Nephron progenitor cell (in vitro differentiated cells): ENCODE measurements around the gene ZEB1.

ENCODE experiments used
- DNase-seq: peaks from one replicate; pipeline ENCODE4 v3.0.0; 2021
- H3K27ac Mint-ChIP-seq: 2 replicates; pipeline ENCODE4 v1.8.0; 2021; ENCODE audit warnings: mild to moderate bottlenecking, moderate library complexity, mixed read lengths
- H3K27me3 Mint-ChIP-seq: 2 replicates; pipeline ENCODE4 v1.8.0; 2021; ENCODE audit warnings: mild to moderate bottlenecking, low read depth, mixed read lengths; ENCODE audit not compliant: poor library complexity
- H3K36me3 Mint-ChIP-seq: 2 replicates; pipeline ENCODE4 v1.8.0; 2021; ENCODE audit warnings: low read depth, mixed read lengths
- H3K4me1 Mint-ChIP-seq: 2 replicates; pipeline ENCODE4 v1.8.0; 2021; ENCODE audit warnings: mixed read lengths
- H3K4me3 Mint-ChIP-seq: 2 replicates; pipeline ENCODE4 v1.8.0; 2021; ENCODE audit warnings: mild to moderate bottlenecking, moderate library complexity, mixed read lengths
- H3K9me3 Mint-ChIP-seq: 2 replicates; pipeline ENCODE4 v1.8.0; 2021; ENCODE audit warnings: mild to moderate bottlenecking, moderate library complexity, mixed read lengths
- CTCF ChIP-seq: fragments of 200-600 bp; sonication (generic); IDR thresholded peaks from 2 replicates; pipeline ENCODE4 v1.5.0; 2021; ENCODE audit warnings: antibody characterized with exemption

The ZEB1 gene

GRCh38 chr10:31578181-31578852 lies 259.3 kb downstream of the ZEB1 start:
- no peaks in the 10 kb centered on the region for H3K36me3 Mint-ChIP-seq
- H3K9me3 Mint-ChIP-seq: peaks cover 26% of the 10 kb centered on the region
- H3K4me1 Mint-ChIP-seq: peaks cover 22% of the 10 kb centered on the region

GRCh38 chr10:31578951-31579350 lies 259.9 kb downstream of the ZEB1 start:
- no peak for TF ChIP-seq CTCF

More at GRCh38 chr10:31578181-31578852, 259.3 kb downstream of the ZEB1 start:
- H3K27ac Mint-ChIP-seq: no peak overlapping the region
- no peak for DNase-seq
- no peak overlapping the region for H3K4me3 Mint-ChIP-seq
- no peak for TF ChIP-seq CTCF
- H3K27me3 Mint-ChIP-seq: peaks cover 7% of the 10 kb centered on the region

More at GRCh38 chr10:31578951-31579350, 259.9 kb downstream of the ZEB1 start:
- Mint-ChIP-seq H3K9me3 (peaks cover 26% of the 10 kb centered on the region), H3K36me3 (no peaks in the 10 kb centered on the region), H3K27ac (no peak overlapping the region), H3K4me1 (peaks cover 28% of the 10 kb centered on the region), H3K27me3 (peaks cover 7% of the 10 kb centered on the region), H3K4me3 (no peak overlapping the region)
- DNase-seq: no peak
